NCI-H2196 (cell line): ENCODE data around the gene SDC1.

Source experiments
- DNase-seq: peaks from one replicate; lab custom pipeline; 2025; ENCODE audit not compliant: unreplicated experiment; lab: John Stamatoyannopoulos, UW

The SDC1 gene

GRCh38 chr2:20186078-20186854, 38.7 kb downstream of the SDC1 start:
- no peak for DNase-seq

- no peak for DNase-seq
Observed at GRCh38 chr2:20185176-20186022, 39.5 kb downstream of the SDC1 start.

GRCh38 chr2:20184067-20184938, 40.6 kb downstream of the SDC1 start:
- DNase-seq = peak; percentile 26

DNA sequence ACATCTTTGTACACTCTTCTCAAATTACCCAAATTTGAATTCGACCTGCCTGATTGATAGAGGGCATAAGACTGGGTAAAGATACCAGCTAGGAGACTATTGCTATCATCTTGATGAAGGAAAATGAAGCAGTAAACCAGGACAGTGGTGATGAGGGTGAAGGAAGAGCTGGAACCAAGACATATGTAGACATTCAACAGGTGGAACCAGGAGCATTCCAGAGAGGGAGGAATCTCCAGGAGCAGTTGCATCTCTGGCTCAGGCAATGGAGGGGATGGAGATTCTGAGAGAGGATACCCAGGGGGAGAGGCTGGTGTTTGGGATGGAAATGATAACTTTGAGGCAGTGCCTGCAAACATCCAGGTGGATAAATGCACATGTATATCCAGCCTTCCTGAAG, 41.6 kb downstream of the SDC1 start:
- no peak for DNase-seq

DNA sequence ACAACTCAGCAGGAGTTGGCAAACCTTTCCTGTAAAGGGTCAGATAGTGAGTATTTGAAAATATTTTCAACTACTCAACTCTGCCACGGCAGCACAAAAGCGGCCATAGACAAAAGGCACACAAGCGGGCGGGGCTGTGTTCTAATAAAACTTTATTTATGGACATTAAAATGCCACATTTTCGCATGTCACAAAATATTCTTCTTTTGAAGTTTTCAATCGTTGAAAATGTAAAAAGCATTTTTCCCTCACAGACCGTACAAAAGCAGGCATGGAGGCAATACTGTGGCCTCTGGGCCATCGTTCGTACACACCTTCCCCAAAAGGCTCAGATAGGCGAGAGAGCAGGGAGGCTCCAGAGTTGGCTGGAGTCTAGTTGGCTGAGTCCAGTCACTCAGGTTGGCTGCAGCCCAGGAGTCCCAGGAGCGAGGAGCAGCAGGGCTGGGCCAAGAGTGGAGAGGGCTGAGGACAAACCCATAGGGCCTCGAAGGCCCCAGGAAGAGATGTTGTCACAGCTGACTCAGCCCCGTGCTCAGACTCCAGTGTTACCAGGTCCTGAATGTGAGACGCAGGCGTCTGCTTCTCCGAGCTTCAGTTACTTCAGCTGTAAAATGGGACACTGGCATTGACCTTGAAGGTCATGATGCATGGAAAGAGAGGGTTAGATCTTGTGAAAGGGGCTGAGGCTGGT, 42.5 kb downstream of the SDC1 start:
- DNase-seq = peak; percentile 11

GRCh38 chr2:20181761-20182160, 43.2 kb downstream of the SDC1 start:
- no peak for DNase-seq

- no peak for DNase-seq
Observed at GRCh38 chr2:20180676-20181648, 44.0 kb downstream of the SDC1 start.

GRCh38 chr2:20179755-20180594, 45.0 kb downstream of the SDC1 start:
- DNase-seq = no peak

DNA sequence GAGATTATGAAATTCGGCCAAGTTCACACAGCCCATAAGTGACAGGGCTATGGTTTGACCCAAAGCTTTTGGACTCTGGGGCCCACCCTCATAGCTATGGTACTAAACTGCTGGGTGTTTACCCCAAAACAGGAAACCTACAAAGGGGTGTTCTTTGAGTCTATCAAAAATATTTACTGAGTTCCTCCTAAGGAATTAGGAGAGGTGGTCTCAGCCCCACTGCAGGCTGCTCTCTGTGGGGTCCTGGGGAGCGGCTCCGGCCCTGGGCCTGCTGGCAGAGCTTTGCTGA, 45.5 kb downstream of the SDC1 start:
- DNase-seq = no peak

GRCh38 chr2:20178666-20179465, 46.1 kb downstream of the SDC1 start:
- DNase-seq = no peak

- no peak for DNase-seq
Observed at GRCh38 chr2:20178249-20178607, 46.7 kb downstream of the SDC1 start.

DNA sequence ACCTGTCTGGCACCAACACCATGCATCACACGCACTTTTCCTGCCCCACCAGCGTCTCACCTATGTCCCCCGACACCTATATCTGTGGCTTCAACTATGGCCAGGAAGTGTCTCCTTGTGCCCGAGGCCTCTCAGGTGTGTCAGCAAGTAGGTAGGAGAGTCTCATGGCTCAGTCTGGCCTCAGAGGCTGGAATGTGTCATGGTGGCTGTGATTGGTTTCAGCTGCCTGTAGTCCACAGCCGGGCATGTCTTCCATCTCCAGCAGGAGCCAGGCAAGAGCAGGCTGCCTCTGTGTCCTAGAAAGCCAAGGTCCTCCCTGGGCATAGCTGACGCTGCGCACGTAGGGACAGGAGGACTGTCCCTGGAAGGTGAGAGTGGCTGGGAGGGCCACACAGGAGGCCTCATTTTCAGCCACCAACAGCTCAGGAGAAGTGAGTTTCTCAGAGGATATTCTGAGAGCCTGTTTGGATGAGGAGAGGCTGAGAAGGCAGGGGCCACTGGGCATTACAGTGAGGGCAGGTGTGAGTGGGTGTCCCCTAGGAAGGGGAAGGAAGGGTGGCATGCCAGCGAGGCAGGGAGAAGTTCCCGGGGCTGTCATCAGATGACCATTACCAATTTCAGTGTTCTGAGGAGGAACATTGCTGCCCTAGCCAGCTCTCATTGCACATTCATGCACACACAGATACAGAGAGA, 47.2 kb downstream of the SDC1 start:
- no peak for DNase-seq

GRCh38 chr2:20176760-20177159, 48.2 kb downstream of the SDC1 start:
- DNase-seq = no peak

DNA sequence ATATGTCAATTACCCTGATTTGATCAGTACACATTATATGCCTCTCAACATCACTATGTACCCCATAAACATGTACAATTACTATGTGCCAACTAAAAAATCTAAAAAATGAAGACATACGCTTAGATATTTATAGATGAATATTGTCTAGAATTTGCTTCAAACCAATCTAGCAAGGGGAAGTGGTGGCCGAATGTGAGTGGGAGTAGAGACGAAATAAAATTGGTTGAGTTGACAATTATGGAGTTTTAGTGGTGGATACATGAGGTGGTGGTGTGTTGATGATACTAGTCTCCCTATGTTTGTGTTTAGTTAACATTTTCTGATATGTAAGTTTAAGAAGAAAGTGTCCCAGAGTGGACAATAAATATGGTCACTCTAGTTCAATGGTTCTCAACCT, 49.0 kb downstream of the SDC1 start:
- no peak for DNase-seq

DNA sequence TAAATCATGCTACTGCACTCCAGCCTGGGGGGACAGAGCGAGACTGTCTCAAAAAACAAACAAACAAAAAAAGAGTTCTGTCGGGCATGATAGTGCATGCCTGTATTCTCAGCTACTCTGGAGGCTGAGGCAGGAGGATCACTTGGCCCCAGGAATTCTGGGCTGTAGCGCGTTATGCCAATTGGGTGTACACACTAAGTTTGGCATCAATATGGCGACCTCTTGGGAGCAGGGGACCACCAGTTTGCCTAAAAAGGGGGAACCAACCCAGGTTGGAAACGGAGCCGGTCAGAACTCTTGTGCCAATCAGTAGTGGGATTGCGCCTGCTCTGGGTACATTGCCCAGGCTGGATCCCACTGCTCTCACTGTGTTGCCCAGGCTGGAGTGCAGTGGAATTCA, 49.7 kb downstream of the SDC1 start:
- DNase-seq = no peak

- no peak for DNase-seq
Observed at GRCh38 chr2:20174410-20174809, 50.5 kb downstream of the SDC1 start.

- no peak for DNase-seq
Observed at GRCh38 chr2:20173496-20174402, 51.2 kb downstream of the SDC1 start.
